Caki2 (cell line): ENCODE results near the gene FKBP9. TPM values are rescaled to one million over a fixed set of nuclear protein-coding genes. Genes with fewer than 3 reads are reported as not detected.
"Not testable (repeated sequence)": the region's sequence is repeated elsewhere in the genome, so short reads cannot be mapped to it uniquely, and the experiment has no call there.

Experiments used
- DNase-seq: peaks from one replicate; pipeline ENCODE4 v3.0.0-alpha.2; 2015; ENCODE audit warnings: low read depth
- in situ Hi-C: cut with HindIII; loops from 2 replicates; pipeline ENCODE4 v1.10.0; 2016; ENCODE audit warnings: low sequenced_read_pairs, low pct_unique_long_range_greater_than_20kb, mixed read lengths
- total RNA-seq: library from RNA; depleted of rRNA; stranded (reverse); fragments of >200 nt; shearing (Covaris generic); gene quantifications from 2 replicates; pipeline ENCODE4 v1.2.3, GENCODE V29; 2014; ENCODE audit warnings: low replicate concordance; rRNA removed

The FKBP9 gene, protein sequence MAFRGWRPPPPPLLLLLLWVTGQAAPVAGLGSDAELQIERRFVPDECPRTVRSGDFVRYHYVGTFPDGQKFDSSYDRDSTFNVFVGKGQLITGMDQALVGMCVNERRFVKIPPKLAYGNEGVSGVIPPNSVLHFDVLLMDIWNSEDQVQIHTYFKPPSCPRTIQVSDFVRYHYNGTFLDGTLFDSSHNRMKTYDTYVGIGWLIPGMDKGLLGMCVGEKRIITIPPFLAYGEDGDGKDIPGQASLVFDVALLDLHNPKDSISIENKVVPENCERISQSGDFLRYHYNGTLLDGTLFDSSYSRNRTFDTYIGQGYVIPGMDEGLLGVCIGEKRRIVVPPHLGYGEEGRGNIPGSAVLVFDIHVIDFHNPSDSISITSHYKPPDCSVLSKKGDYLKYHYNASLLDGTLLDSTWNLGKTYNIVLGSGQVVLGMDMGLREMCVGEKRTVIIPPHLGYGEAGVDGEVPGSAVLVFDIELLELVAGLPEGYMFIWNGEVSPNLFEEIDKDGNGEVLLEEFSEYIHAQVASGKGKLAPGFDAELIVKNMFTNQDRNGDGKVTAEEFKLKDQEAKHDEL
- total RNA-seq, result 298 and 315 TPM in 2 replicates

DNA sequence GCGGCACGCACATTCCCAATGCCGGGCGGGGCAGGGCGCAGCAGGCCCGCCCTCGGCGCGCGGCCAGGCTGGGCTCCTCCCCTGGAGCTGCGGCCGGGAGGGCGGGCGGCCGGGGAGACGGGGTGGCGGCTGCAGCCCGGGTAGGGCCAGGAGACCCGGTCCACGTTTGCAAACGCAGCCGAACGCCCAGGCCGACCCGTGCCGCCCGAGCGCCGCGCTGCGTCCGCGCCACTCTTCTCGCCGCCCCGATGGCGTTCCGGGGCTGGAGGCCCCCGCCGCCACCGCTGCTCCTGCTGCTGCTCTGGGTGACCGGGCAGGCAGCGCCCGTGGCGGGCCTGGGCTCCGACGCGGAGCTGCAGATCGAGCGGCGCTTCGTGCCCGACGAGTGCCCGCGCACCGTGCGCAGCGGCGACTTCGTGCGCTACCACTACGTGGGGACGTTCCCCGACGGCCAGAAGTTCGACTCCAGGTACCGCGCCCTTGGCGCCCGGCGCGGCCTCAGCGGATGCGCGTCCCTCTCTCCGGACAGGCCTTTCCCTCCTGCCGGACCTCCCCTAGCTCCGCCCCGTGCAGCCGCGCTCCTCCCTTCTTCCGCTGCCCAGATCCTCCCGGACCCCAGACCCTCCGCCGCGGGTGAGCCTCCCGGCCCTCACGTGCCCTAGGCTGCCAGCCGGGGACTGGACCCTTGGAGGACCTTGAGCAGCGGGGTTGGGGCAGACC, at the start of gene FKBP9:
TSS of gene FKBP9 (plus strand) at position 115 of the 720 bp plus-strand sequence. CDS start at position 249, 134 bp downstream.
- in situ Hi-C loops, result no loop called here
- peak; percentile 92 for DNase-seq

DNA sequence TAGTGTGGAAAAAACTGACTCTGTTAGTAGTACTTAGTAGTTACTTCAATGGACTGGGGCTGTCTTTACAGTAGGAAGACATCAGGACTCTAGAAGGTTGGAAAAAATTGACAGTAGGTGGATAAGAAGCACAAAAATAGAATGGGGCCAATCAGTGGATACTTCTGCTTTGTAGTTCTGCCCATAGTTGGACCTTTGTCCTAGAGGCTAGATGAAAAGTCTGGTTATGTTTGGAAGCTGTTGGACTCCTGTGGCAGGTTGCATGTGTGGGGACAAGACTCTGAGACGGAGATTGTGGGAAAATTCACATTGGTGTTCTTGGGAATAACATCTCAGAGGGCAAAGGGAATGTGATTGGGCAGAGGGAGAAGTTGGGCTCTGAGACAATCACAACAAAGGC, 47.0 kb upstream of the FKBP9 start:
- no peak for DNase-seq
- in situ Hi-C loops, result no loop called here

DNA sequence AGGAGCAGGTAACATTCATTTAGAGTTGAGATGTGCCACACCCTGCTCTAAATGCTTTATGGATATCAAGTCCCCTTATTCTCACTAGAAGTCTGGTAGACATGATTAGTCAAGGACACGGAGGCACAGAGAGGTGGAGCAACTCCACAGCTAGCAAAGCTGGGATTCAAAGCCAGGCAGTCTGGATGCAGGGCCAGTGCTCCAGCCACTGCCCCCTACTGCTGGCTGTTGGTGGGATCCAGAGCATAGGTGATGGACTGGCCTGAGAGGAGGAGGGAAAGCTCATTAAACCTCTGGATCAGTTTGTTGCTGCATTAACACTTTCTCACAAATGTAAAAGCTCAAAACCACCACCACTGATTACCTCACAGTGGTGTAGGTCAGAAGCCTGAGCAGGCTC, 43.1 kb upstream of the FKBP9 start:
- in situ Hi-C loops, result no loop called here
- DNase-seq, result no peak

DNA sequence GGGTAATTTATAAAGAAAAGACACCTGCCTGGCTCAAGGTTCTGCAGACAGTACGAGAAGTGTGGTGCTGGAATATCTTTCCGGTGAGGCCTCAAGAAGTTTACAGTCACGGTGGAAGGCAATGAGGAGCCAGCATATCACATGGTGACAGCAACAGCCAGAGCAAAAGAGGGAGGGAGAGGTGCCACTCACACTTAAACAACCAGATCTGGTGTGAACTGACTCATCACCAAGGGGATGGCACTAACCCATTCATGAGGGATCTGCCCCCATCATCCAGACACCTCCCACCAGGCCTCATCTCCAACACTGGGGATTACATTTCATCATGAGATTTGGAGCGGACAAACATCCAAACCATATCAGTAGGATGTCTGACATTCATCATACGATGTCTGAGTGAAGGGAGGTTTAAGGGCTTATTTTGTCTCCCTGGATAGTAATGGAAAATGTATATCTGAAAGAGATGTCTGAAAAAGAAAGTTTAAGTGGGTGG, 42.2 kb upstream of the FKBP9 start:
- in situ Hi-C loops, result no loop called here

DNA sequence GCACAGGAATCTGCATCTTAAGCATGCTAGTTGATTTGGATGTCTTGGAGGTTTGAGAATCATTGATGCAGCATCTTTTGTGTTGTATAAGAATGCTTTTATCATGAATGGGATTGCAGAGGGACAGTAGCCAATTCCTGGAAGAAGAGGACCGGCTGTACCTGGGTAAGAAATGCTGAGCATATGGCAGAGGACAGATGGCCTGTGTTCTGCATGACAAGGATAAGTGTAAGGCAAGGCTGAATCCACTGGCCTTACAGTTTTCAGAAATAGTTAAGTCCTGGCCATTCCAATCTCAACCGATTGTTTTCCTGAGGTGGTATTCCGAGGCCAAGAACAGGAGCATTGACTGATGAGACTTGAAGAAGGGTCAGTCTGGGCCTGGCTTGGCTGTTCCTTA, 41.2 kb upstream of the FKBP9 start:
- no peak for DNase-seq
- in situ Hi-C loops, result no loop called here

More for the DNA sequence above, 42.2 kb upstream of the FKBP9 start:
- no peak for DNase-seq

DNA sequence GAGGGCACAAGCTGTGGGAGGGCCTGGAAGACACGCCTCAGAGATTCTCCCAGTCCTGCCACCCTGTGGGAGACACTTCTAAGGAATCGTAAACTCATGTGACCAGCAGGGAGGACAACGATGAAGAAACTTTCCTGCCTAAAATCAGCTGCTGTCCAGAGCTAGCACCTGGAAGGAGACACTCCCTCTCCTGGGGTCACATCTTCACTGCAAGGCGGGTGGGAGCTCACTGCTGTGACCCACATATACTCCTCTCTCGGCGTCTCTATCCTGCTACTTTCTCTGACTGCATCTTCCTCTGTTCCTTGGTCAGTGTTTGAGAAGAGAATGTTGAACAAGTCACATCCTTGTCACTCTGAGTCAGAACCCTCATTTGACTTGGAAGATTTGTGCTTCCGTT, 40.2 kb upstream of the FKBP9 start:
- in situ Hi-C loops, DNase-seq: not testable (repeated sequence)

DNA sequence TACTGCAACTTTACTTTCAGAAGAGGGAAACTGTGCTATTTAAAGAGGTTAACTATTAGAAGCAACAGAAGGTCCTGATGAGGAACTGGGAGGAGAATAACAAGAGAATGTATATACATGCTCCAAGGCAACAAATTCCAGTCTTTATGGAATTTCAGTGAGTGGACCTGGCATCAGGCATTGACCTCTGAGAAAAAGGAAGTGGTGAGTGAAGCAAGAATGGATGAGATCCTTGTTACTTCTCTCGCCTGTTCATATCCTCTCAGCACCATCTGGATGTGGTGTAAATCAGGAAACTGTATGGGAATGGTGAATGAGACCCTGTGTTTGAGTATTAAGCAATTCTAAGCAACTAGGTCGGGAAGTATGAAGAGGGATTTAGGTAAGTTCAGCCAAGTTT, 35.3 kb upstream of the FKBP9 start:
- in situ Hi-C loops, result no loop called here
- no peak for DNase-seq

DNA sequence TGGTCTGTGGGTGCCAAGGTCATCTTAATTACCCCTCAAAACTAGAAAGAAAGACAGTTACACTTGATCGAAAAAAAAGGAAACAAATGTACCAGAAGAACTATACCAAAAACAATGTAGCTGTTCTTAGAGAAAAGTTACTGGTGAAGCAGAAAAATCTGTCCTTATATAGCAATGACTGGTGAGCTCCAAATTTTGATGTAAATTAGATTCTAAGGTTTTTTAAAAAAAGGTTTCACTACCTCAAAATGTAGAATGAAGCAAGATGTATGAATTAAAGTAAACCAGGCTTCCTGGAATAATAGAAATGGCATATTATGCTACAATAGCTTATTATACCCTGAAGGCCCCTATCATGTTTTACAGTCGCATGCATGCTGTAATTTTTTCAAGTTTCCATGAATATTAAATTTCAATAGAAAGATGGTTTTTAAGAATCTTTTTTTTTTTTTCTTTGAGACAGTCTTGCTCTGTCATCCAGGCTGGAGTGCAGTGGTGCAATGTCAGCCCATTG, 28.4 kb upstream of the FKBP9 start:
- in situ Hi-C loops, result no loop called here
- DNase-seq, result no peak

DNA sequence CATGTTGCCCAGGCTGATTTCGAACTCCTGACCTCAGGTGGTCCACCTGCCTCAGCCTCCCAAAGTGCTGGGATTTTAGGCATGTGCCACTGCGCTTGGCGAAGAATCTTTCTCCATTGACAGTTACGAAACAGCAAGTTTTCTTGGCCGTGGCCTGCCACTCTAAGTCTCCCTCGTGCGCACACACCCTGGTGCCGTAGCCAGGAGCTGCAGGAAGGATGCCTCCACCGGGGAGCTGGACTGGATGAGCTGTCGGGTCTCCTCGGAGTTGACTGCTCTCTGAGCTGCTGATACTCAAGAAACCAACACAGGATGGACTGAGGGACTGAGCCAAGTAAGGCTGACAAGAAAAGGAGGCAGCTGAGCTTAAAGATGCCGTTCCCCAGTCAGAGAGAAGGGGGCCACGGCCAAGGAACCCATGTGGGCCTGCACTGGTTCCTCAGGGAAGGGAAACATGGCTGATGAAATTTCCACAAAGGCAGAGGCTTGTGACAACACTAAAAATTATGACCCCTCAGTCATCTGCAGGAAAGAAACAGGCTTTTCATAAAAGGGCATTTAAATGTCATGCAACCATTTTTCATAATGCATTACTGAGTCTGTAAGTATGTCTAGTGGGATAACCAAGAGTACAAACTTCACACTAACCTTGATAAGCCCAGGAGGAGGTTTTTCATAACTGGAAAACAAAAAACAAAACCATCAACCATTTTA, 27.7 kb upstream of the FKBP9 start:
- in situ Hi-C loops, result no loop called here

DNA sequence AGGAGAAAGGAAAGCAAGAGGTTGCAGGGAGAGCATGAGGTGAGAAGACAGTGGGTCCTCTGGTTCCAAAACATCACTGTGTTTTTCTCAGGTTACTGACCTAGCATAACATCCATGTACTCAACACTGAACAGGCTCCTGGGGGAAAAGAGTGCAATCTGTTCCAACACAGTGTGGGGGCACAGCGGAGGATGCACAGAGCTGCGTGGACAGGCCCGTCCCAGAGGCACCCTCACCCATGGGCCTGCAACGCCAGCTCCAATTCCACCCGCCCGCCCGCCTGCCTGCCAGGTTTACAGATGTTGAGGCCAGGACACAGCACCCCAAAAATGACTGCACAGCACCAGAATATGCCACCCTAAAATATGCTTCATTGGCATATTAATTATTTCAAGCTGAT, 26.9 kb upstream of the FKBP9 start:
- no peak for DNase-seq
- in situ Hi-C loops, result no loop called here

More for the DNA sequence above, 27.7 kb upstream of the FKBP9 start:
- no peak for DNase-seq

DNA sequence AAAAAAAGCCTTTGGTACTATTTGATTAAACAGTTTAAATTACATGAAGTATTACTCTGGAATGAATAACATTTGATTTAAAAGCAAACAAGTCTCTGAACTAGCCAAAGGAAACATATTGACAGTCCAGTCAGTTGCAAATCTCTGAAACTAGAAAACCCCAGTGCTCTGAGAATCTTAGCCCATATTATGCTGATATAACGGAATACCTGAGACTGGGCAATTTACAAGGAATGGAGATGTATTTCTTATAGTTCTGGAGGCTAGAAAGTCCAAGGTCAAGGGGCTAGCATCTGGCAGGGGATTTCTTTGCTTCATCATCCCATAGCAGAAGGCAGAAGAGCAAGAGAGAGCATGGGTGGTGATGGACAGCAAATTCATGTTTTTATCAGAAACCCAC, 21.7 kb upstream of the FKBP9 start:
- in situ Hi-C loops, result no loop called here
- no peak for DNase-seq

DNA sequence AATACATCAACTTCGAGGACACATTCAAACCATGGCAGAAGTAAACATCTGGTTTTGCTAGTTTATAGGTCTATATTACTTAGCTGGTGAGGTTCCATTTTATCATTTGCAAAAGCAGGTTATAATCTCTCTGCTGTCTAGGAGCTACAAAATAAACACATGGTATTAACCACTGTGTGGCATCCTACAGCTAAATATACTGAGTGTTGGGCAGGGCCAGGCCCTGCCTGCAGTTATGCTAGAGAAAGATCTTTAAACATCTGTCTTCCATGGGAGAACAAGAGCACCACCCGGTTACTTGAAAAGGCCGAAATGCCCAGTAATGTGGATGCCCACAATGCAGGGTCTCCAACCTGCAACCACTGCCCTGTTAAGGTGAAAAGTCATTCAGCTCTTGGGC, 20.6 kb upstream of the FKBP9 start:
- no peak for DNase-seq
- in situ Hi-C loops, result no loop called here

DNA sequence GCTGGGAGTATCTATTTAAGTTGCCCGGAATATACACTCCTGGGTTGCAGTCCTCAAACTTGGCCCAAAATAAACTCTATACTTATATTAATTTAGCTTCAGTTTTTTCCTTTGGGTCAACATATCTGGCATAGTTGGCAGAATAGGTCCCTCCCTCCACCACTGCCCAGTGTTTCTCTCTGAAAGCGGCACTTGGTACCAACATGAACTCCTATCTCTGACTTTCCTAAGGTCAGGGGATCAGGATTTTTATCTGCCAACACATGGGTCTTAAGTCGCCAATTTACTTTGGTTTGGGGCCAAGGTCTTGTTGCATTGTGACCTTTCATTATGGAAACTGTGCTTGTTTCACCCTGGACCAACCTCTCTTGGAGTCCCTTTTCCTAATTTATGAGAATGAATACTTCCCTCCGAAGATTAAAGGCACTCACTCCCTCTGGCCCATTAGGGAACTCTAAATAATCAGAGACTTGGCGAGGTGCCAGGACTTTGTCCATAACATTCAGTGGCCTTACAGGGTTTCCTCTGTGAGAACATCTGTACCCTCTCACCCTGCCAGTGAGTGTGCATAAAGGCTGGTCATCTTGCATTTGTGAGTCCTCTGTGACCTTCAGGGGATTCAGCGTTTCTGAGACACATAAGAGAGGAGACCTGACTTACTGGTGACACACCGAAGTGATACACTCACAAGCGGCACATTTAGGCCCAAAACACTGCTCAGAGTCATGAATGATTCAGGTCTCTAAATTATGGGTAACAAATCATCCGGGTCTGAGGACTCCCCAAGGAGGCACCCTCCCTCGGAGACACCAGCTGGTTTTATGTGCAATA, 19.7 kb upstream of the FKBP9 start:
- in situ Hi-C loops, result no loop called here
- DNase-seq, result no peak

DNA sequence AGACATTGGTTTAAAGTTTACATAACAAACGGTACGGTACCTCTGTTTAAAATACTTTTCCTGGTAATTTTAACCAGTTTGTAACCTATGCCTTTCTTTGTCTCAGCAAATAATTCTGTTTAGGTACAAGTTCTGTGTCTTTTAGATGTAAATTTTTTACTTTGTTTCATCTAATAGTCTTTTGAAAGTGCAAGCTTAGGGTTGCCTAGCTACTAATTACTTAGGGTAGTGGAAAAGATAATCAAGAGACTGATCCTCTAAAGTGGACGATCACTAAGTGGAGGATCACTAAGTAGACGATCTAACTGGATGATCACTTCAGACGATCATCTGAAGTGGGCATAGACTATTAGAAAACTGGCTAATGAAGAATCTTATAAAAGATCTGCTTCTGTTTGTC, 16.1 kb upstream of the FKBP9 start:
- in situ Hi-C loops, result no loop called here
- no peak for DNase-seq

DNA sequence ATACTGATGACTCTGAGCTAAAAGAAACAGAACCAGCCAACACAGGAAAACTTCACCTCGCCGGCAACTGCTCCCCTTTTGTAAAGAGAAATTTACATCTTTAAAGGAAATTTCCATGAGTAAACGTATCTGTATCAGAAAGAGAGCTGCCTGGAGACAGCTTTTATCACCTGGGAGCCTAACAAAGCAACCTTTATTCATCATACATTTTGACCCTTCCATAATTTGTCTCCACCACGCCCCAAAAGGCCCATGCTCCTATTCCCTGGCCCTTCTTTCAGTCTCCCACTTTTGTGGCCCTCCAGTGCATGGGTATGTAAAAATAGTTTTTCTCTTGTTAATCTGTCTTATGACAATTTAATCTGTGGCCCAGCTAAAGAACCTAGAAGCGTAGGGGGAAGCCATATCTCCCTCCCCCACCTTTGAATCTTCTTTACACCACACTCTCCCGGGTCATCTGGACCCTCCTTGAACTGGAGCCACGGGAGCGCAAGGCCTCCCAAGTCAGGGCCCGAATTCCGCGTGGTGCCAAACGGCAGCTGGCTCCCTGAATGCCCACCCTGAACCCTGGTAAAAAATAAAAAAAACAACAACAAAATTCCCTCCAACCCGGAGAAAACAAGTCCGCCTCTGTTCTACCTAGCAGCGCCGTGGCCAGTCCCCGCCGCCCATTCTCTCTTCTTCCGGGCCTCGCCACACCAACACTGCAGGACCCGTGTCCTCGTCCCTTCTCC, 15.4 kb upstream of the FKBP9 start:
- DNase-seq, result peak; percentile 13
- in situ Hi-C loops, result no loop called here

DNA sequence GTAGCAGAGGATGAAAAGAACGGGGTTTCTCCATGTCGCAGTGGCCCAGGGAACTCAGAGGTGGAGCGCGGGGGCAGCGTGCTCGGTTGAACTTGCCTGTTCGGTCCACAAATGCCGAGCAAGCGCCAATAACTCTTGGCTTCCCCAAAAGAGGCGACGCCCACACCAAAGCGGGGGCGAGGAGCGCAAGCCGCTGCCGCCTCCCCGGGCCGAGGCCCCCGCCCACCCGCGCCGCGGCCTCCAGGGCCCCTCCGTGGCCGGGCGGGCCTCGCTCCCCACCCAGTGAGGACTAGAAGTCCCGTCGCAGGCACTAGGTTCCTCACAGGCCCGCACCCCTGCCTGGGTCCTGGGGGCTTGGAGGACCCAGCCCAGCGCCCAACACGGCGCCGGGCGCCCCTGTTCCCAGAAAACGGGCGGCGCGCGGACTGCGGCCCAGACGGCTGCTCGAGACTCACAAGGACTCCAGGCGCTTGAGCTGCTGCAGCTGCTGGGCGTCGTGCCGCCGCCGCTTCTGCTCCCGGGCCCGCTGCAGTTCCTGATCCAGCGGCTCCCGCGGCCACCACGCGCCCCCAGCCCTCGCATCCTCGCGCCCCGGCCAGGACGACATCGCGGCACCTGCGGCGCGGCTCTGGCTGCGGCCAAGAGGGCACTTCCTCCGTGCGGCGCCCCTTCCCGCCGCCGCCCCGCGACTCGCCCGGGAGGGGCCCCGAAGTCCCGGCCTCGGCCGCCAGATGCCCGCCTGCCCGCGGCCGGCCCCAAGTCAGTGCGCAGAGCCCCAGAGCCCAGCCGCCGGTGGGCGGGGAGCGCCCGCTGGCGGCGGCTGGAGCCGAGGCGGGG, 14.6 kb upstream of the FKBP9 start:
- peak; percentile 88 for DNase-seq
- in situ Hi-C loops, result no loop called here
